ENCODE data around the gene CNIH2. TPM values are rescaled to one million over a fixed set of nuclear protein-coding genes. Genes with fewer than 3 reads are reported as not detected.

CNIH2 gene
- total and polyA plus RNA-seq, 2 of the 8 experiments (the other 6 are each of a cell fraction or from before 2014, with no cell fraction given): 12.5 to 15.8 TPM

GRCh38 chr11:66271816-66272215 is 6.2 kb upstream of the CNIH2 start:
- H3K18ac ChIP-seq (ENCODE audit: extremely low read depth, low read length): no peak overlapping the region
- H2BK5ac ChIP-seq (ENCODE audit: low read depth, low read length): no peak overlapping the region
- no peaks in the 10 kb centered on the region for H3K9me3 ChIP-seq (ENCODE audit: insufficient read depth in 2 of 2, low read depth in 1 of 2, low read length in 1 of 2)
- no peak for TF ChIP-seq YY1 (IDR thresholded peaks at IDR 0.05; ENCODE audit: low read depth, low read length)
- no peak for TF ChIP-seq SIN3A (conservative IDR thresholded peaks at IDR 0.05 in 1 of 2, IDR thresholded peaks at IDR 0.05 in 1 of 2; ENCODE audit: low read depth in 1 of 2, low read length in 2 of 2)
- no peak for TF ChIP-seq POLR2AphosphoS5 (IDR thresholded peaks at IDR 0.05; ENCODE audit: low read depth, low read length)
- no peak for TF ChIP-seq CHD2 (IDR thresholded peaks at IDR 0.05; ENCODE audit: low read length)
- TF ChIP-seq SP2 (IDR thresholded peaks at IDR 0.05; ENCODE audit: low read length): no peak
- no peak for TF ChIP-seq SP1 (IDR thresholded peaks at IDR 0.05; ENCODE audit: low read depth, low read length)
- no peak for TF ChIP-seq ATF2 (IDR thresholded peaks at IDR 0.05; ENCODE audit: low read length)
- no peak for TF ChIP-seq CREB1 (IDR thresholded peaks at IDR 0.05)
- TF ChIP-seq POU5F1 (IDR thresholded peaks at IDR 0.05; ENCODE audit: low read depth, low read length): no peak
- TF ChIP-seq SIRT6 (IDR thresholded peaks at IDR 0.05; ENCODE audit: low read length): no peak
- no peak for TF ChIP-seq SAP30 (IDR thresholded peaks at IDR 0.05; ENCODE audit: insufficient read depth, insufficient replicate concordance, low read length)
- TF ChIP-seq TEAD4 (IDR thresholded peaks at IDR 0.05; ENCODE audit: low read depth, low read length): no peak
- TF ChIP-seq TBP (IDR thresholded peaks at IDR 0.05; ENCODE audit: low read depth, low read length): no peak
- no peak for FAIRE-seq
- H3K36me3 ChIP-seq (ENCODE audit: control insufficient read depth in 2 of 4, insufficient read depth in 4 of 4, low read length in 3 of 4): peaks cover 4 to 32% (median 15%) of the 10 kb centered on the region in 4 experiments
- H2BK12ac ChIP-seq (ENCODE audit: low read depth, low read length): no peak overlapping the region
- no peaks in the 10 kb centered on the region for H3K27me3 ChIP-seq (replicated peaks in 1 of 4; ENCODE audit: control insufficient read depth in 3 of 4, extremely low read depth in 1 of 4, insufficient read depth in 3 of 4, low read length in 3 of 4)
- H3K9ac ChIP-seq (replicated peaks in 1 of 4; ENCODE audit: extremely low read depth in 1 of 4, low read depth in 3 of 4, low read length in 3 of 4): no peak overlapping the region
- no peak overlapping the region for H3K27ac ChIP-seq (ENCODE audit: low read depth, low read length)
- H2BK15ac ChIP-seq (ENCODE audit: low read length): no peak overlapping the region
- ChIA-PET CTCF (ENCODE audit: partially characterized antibody) (interaction anchor here (0.5 to 6.6 kb wide), 9 partner anchors 7 to 257 kb away, joined by 3 to 48 read pairs (median 3); partner anchors contain the start of gene CD248), POLR2A (ENCODE audit: partially characterized antibody) (interaction anchor here (1.3 to 9.0 kb wide), 3 partner anchors 9 to 17 kb away, joined by 3 to 125 read pairs (median 10); partner anchors contain the start of genes CNIH2 and YIF1A)
- H2AFZ ChIP-seq (ENCODE audit: low read length): no peak overlapping the region
- H3K79me2 ChIP-seq (ENCODE audit: control insufficient read depth in 1 of 2, insufficient read depth in 2 of 2, low read length in 2 of 2): peaks cover 0 to 13% of the 10 kb centered on the region in 2 experiments; a peak in 2 of 4 replicates
- H3K4ac ChIP-seq (replicated peaks; ENCODE audit: insufficient read length, low read depth, low read length): no peak overlapping the region
- no peak overlapping the region for H3K4me3 ChIP-seq (ENCODE audit: extremely low read depth in 1 of 4, insufficient read depth in 2 of 4, low read depth in 3 of 4, low read length in 4 of 4)
- no peak overlapping the region for H4K91ac ChIP-seq (replicated peaks; ENCODE audit: insufficient read length, low read length)
- H2BK120ac ChIP-seq (replicated peaks; ENCODE audit: low read depth, low read length): no peak overlapping the region
- H4K5ac ChIP-seq (ENCODE audit: insufficient read length, low read depth, low read length): no peak overlapping the region
- H4K8ac ChIP-seq (ENCODE audit: extremely low read depth, insufficient read depth, low read length): no peak overlapping the region
- no peak overlapping the region for H3K23ac ChIP-seq (ENCODE audit: insufficient read length)
- H3K56ac ChIP-seq (replicated peaks; ENCODE audit: insufficient read length, low read depth, low read length): no peak overlapping the region
- no peak overlapping the region for H2BK20ac ChIP-seq (ENCODE audit: low read length)
- peaks cover 9% of the 10 kb centered on the region for H3K23me2 ChIP-seq (ENCODE audit: low read depth, low read length)
- peaks cover 0 to 2% (median 1%) of the 10 kb centered on the region in 4 experiments; a peak in 4 of 7 replicates for H3K4me1 ChIP-seq (replicated peaks in 1 of 4; ENCODE audit: control insufficient read depth in 3 of 4, insufficient read depth in 4 of 4, low read length in 3 of 4)
- H3K4me2 ChIP-seq (ENCODE audit: insufficient read depth in 1 of 2, low read depth in 2 of 2, low read length in 2 of 2): no peak overlapping the region
- no peak overlapping the region for H3K14ac ChIP-seq (ENCODE audit: insufficient read length)
- no peak overlapping the region for H2AK5ac ChIP-seq (ENCODE audit: low read depth, low read length)
- peaks cover 6% of the 10 kb centered on the region; the same call in 1 of the 2 replicates for H3K79me1 ChIP-seq (ENCODE audit: low read depth, low read length)
- DNase-seq (ENCODE audit: low read depth in 1 of 2, low spot score in 2 of 2): no peak
- WGBS, 2 experiments (ENCODE audit: extremely low coverage in 1 of 2, insufficient coverage in 1 of 2, insufficient read length in 1 of 2, insufficient replicate concordance in 2 of 2, low coverage in 1 of 2, low lambda C conversion rate in 2 of 2, missing lambda C conversion rate in 1 of 2): 96% methylated on average over 7 of the region's 7 CpGs; no CpG with 5 or more reads in 1 of the 2 experiments
- H4K20me1 ChIP-seq (replicated peaks in 1 of 2; ENCODE audit: control insufficient read depth in 1 of 2, insufficient read depth in 2 of 2, low read length in 2 of 2): peaks cover 0 to 4% of the 10 kb centered on the region in 2 experiments

Data from H1 (cell line).